NCI-H1092 treated with DMSO at 0.1 percent for 48 hours (cell line): ENCODE measurements around the gene ARPC5L.
"Not testable (repeated sequence)": the region's sequence is repeated elsewhere in the genome, so short reads cannot be mapped to it uniquely, and the experiment has no call there.

Source experiments
- DNase-seq: peaks from one replicate; lab custom pipeline; 2025; lab: John Stamatoyannopoulos, UW

Gene ARPC5L

GRCh38 chr9:124894035-124894740 is 32.3 kb downstream of the ARPC5L start:
- no peak for DNase-seq

GRCh38 chr9:124894741-124895170 is 32.8 kb downstream of the ARPC5L start:
- DNase-seq: no peak

GRCh38 chr9:124897570-124898460 is 35.9 kb downstream of the ARPC5L start:
- DNase-seq: no peak

GRCh38 chr9:124899845-124900244 is 37.9 kb downstream of the ARPC5L start:
- DNase-seq: no peak

GRCh38 chr9:124906966-124907365 is 45.0 kb downstream of the ARPC5L start:
- DNase-seq: no peak

GRCh38 chr9:124908098-124908497 is 46.2 kb downstream of the ARPC5L start:
- DNase-seq: no peak

GRCh38 chr9:124911766-124912165 is 49.8 kb downstream of the ARPC5L start:
- DNase-seq: no peak

GRCh38 chr9:124913378-124913777 is 51.4 kb downstream of the ARPC5L start:
- DNase-seq: no peak

- no peak for DNase-seq
Measured at GRCh38 chr9:124914753-124915405, 52.9 kb downstream of the ARPC5L start.

GRCh38 chr9:124920394-124920793 is 58.5 kb downstream of the ARPC5L start:
- not testable (repeated sequence) for DNase-seq
